GM23338 (cell line): ENCODE data around the gene YBX1. TPM values are rescaled to one million over a fixed set of nuclear protein-coding genes. Genes with fewer than 3 reads are reported as not detected.

Source experiments
- ATAC-seq: fragments of 200-7000 bp; cut with Tn5 transposase; 3 replicates; pipeline ENCODE4 v1.9.1; 2020
- DNase-seq: peaks from one replicate; pipeline ENCODE4 v3.0.0-alpha.2; 2015; ENCODE audit warnings: low spot score
- H2AFZ ChIP-seq: fragments of 200-600 bp; sonication (generic); 2 replicates; pipeline ENCODE4 v1.8.0; 2016; ENCODE audit warnings: antibody characterized with exemption, mild to moderate bottlenecking, moderate library complexity
- H3F3A ChIP-seq: fragments of 200-600 bp; sonication (generic); replicated peaks from 2 replicates; pipeline ENCODE4 v1.8.0; 2017; ENCODE audit warnings: antibody characterized with exemption, mixed run types, low read depth
- H3K27ac ChIP-seq: fragments of 200-600 bp; sonication (generic); 2 replicates; pipeline ENCODE4 v1.6.1; 2016; ENCODE audit warnings: low read depth
- H3K27me3 ChIP-seq: fragments of 200-600 bp; sonication (generic); 2 replicates; pipeline ENCODE4 v1.8.0; 2016; ENCODE audit warnings: mild to moderate bottlenecking, mixed run types, moderate library complexity; ENCODE audit not compliant: insufficient read depth
- H3K36me3 ChIP-seq: fragments of 200-600 bp; sonication (generic); 2 replicates; pipeline ENCODE4 v1.8.0; 2016; ENCODE audit warnings: mild to moderate bottlenecking; ENCODE audit not compliant: insufficient read depth
- H3K4me1 ChIP-seq: fragments of 200-600 bp; sonication (generic); 2 replicates; pipeline ENCODE4 v1.8.0; 2016; ENCODE audit warnings: mild to moderate bottlenecking, moderate library complexity; ENCODE audit not compliant: insufficient read depth
- H3K4me2 ChIP-seq: fragments of 200-600 bp; sonication (generic); 2 replicates; pipeline ENCODE4 v1.7.1; 2017; ENCODE audit warnings: mixed run types
- H3K4me3 ChIP-seq: fragments of 200-600 bp; sonication (generic); 2 replicates; pipeline ENCODE4 v1.6.1; 2016; ENCODE audit warnings: mixed run types
- H3K79me2 ChIP-seq: fragments of 200-600 bp; sonication (generic); replicated peaks from 2 replicates; pipeline ENCODE4 v1.8.0; 2017; ENCODE audit warnings: mild to moderate bottlenecking; ENCODE audit not compliant: insufficient read depth
- H3K9me2 ChIP-seq: fragments of 200-600 bp; sonication (generic); 2 replicates; pipeline ENCODE4 v1.8.0; 2017; ENCODE audit not compliant: insufficient read depth
- H4K20me1 ChIP-seq: fragments of 200-600 bp; sonication (generic); replicated peaks from 2 replicates; pipeline ENCODE4 v1.8.0; 2017; ENCODE audit warnings: mild to moderate bottlenecking; ENCODE audit not compliant: insufficient read depth
- H3K27ac Mint-ChIP-seq: 2 replicates; pipeline ENCODE4 v1.8.0; 2020; ENCODE audit warnings: inconsistent platforms, mild to moderate bottlenecking, moderate library complexity, mixed read lengths
- H3K27me3 Mint-ChIP-seq: 3 replicates; pipeline ENCODE4 v1.8.0; 2022; ENCODE audit warnings: low read depth, mild to moderate bottlenecking, moderate library complexity, mixed read lengths, inconsistent platforms; ENCODE audit not compliant: insufficient read depth, poor library complexity
- H3K36me3 Mint-ChIP-seq: 3 replicates; pipeline ENCODE4 v1.8.0; 2021; ENCODE audit warnings: low read depth, mild to moderate bottlenecking, inconsistent platforms, moderate library complexity, mixed read lengths
- H3K4me1 Mint-ChIP-seq: 3 replicates; pipeline ENCODE4 v1.8.0; 2020; ENCODE audit warnings: mild to moderate bottlenecking, inconsistent platforms, mixed read lengths
- H3K4me3 Mint-ChIP-seq: 3 replicates; pipeline ENCODE4 v1.8.0; 2021; ENCODE audit warnings: moderate library complexity, mild to moderate bottlenecking, inconsistent platforms, mixed read lengths
- H3K9me3 Mint-ChIP-seq: 3 replicates; pipeline ENCODE4 v1.8.0; 2020; ENCODE audit warnings: moderate library complexity, mild to moderate bottlenecking, inconsistent platforms, mixed read lengths
- CREB1 ChIP-seq: fragments of 250-450 bp; sonication (Bioruptor Pico); IDR thresholded peaks from 2 replicates; pipeline ENCODE4 v1.5.0; 2020; ENCODE audit warnings: low read depth, mild to moderate bottlenecking, moderate library complexity
- EZH2 ChIP-seq: fragments of 200-600 bp; sonication (generic); IDR thresholded peaks from one replicate; pipeline ENCODE4 v1.8.0; 2017; ENCODE audit warnings: antibody characterized with exemption, mild to moderate bottlenecking, low read depth; ENCODE audit not compliant: unreplicated experiment
- EZH2phosphoT487 ChIP-seq: fragments of 200-600 bp; sonication (generic); IDR thresholded peaks from one replicate; pipeline ENCODE4 v1.8.1; 2018; ENCODE audit warnings: antibody characterized with exemption; ENCODE audit not compliant: unreplicated experiment
- JUNB ChIP-seq: IDR thresholded peaks from one replicate; pipeline ENCODE4 v1.6.1; 2016; ENCODE audit warnings: antibody characterized with exemption; ENCODE audit not compliant: unreplicated experiment
- NANOG ChIP-seq: IDR thresholded peaks from 2 replicates; pipeline ENCODE4 v1.6.1; 2016; ENCODE audit warnings: antibody characterized with exemption, borderline replicate concordance
- POLR2AphosphoS5 ChIP-seq: IDR thresholded peaks from 2 replicates; pipeline ENCODE4 v1.6.1; 2016; ENCODE audit warnings: antibody characterized with exemption, low read depth
- STAT1 ChIP-seq: IDR thresholded peaks from one replicate; pipeline ENCODE4 v1.6.1; 2016; ENCODE audit warnings: antibody characterized with exemption; ENCODE audit not compliant: unreplicated experiment
- ZNF114 ChIP-seq: fragments of 250-450 bp; sonication (Bioruptor Pico); IDR thresholded peaks from 2 replicates; pipeline ENCODE4 v1.5.0; 2020; ENCODE audit warnings: mild to moderate bottlenecking, moderate library complexity
- ZNF331 ChIP-seq: fragments of 250-450 bp; sonication (Bioruptor Pico); IDR thresholded peaks from 2 replicates; pipeline ENCODE4 v1.5.0; 2020; ENCODE audit warnings: low read depth, mild to moderate bottlenecking, moderate library complexity
- polyA plus RNA-seq: library from polyadenylated mRNA; unstranded; fragments of >200 nt; fragmentation: Nextera tagmentation; extraction: Ambion mirVana; gene quantifications from 2 replicates; pipeline ENCODE4 v1.2.1, GENCODE V29; 2016
- total RNA-seq: library from RNA; depleted of rRNA; stranded (reverse); fragments of >200 nt; shearing (Covaris generic); gene quantifications from 2 replicates; pipeline ENCODE4 v1.2.3, GENCODE V29; 2014
- TF ChIP-seq, protein P1 (sequence below): fragments of 250-450 bp; sonication (Bioruptor Pico); IDR thresholded peaks from 2 replicates; pipeline ENCODE4 v1.5.0; 2020; ENCODE audit warnings: mild to moderate bottlenecking, moderate library complexity
- TF ChIP-seq, protein P2 (sequence below): IDR thresholded peaks from 2 replicates; pipeline ENCODE4 v1.6.1; 2016; ENCODE audit warnings: antibody characterized with exemption
- TF ChIP-seq, protein P3 (sequence below): IDR thresholded peaks from one replicate; pipeline ENCODE4 v1.6.1; 2018; ENCODE audit warnings: antibody characterized with exemption; ENCODE audit not compliant: unreplicated experiment
- TF ChIP-seq, protein P4 (sequence below), 2 experiments: fragments of 200-600 bp in 1 of 2; sonication (generic) in 1 of 2; conservative IDR thresholded peaks; 2 replicates each; pipeline versions ENCODE4 v1.5.1 to v1.6.1; 2016 to 2017; ENCODE audit warnings: antibody characterized with exemption in 2 of 2, low read depth in 2 of 2, mild to moderate bottlenecking in 2 of 2, moderate library complexity in 1 of 2

The YBX1 gene
- total and polyA plus RNA-seq, 2 experiments from 2014 or later: 1,282 to 1,441 TPM

DNA sequence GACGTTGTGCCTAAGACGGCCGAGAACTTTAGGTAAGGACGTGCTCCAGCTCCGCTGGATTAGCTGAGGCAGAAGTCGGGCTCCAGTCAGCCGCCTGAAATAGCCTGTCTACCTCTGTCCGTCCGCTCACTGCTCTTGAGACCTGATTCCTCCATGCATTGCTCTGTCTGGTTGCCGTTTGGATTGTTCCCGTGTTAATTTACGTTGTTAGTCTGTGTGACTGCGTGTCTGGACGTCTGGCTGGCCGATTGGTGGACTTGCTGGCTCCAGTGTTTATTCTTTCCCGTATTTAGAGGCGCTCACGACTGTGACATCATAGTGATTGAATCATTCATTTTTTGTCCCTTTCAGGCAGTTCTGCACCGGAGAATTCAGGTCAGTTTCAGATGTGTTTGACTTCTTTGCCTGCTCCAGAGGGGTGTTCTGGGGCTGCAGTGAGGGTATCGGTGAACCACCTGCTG lies 23.3 kb upstream of the YBX1 start:
- H3K27me3 ChIP-seq: no peaks in the 10 kb centered on the region; the same call in 1 of the 2 replicates
- ATAC-seq (no peak), DNase-seq (no peak)
- peak overlapping the region; percentile 98 for H3K4me2 ChIP-seq
- Mint-ChIP-seq H3K9me3 (no peaks in the 10 kb centered on the region), H3K27me3 (peaks cover 3% of the 10 kb centered on the region), H3K36me3 (peaks cover 26% of the 10 kb centered on the region), H3K27ac (peak overlapping the region; percentile 97), H3K4me1 (peaks cover 9% of the 10 kb centered on the region), H3K4me3 (peak overlapping the region; percentile 94)
- peak overlapping the region; percentile 98 for H2AFZ ChIP-seq
- peaks cover 26% of the 10 kb centered on the region for H3K36me3 ChIP-seq
- peaks cover 39% of the 10 kb centered on the region for H3K79me2 ChIP-seq
- no peaks in the 10 kb centered on the region for H3K9me2 ChIP-seq
- peaks cover 12% of the 10 kb centered on the region for H3K4me1 ChIP-seq
- peaks cover 10% of the 10 kb centered on the region; the same call in 1 of the 2 replicates for H3F3A ChIP-seq
- peaks cover 12% of the 10 kb centered on the region for H4K20me1 ChIP-seq
- peak overlapping the region; percentile 94; the same call in 1 of the 2 replicates for H3K27ac ChIP-seq
- TF ChIP-seq, protein P1, sequence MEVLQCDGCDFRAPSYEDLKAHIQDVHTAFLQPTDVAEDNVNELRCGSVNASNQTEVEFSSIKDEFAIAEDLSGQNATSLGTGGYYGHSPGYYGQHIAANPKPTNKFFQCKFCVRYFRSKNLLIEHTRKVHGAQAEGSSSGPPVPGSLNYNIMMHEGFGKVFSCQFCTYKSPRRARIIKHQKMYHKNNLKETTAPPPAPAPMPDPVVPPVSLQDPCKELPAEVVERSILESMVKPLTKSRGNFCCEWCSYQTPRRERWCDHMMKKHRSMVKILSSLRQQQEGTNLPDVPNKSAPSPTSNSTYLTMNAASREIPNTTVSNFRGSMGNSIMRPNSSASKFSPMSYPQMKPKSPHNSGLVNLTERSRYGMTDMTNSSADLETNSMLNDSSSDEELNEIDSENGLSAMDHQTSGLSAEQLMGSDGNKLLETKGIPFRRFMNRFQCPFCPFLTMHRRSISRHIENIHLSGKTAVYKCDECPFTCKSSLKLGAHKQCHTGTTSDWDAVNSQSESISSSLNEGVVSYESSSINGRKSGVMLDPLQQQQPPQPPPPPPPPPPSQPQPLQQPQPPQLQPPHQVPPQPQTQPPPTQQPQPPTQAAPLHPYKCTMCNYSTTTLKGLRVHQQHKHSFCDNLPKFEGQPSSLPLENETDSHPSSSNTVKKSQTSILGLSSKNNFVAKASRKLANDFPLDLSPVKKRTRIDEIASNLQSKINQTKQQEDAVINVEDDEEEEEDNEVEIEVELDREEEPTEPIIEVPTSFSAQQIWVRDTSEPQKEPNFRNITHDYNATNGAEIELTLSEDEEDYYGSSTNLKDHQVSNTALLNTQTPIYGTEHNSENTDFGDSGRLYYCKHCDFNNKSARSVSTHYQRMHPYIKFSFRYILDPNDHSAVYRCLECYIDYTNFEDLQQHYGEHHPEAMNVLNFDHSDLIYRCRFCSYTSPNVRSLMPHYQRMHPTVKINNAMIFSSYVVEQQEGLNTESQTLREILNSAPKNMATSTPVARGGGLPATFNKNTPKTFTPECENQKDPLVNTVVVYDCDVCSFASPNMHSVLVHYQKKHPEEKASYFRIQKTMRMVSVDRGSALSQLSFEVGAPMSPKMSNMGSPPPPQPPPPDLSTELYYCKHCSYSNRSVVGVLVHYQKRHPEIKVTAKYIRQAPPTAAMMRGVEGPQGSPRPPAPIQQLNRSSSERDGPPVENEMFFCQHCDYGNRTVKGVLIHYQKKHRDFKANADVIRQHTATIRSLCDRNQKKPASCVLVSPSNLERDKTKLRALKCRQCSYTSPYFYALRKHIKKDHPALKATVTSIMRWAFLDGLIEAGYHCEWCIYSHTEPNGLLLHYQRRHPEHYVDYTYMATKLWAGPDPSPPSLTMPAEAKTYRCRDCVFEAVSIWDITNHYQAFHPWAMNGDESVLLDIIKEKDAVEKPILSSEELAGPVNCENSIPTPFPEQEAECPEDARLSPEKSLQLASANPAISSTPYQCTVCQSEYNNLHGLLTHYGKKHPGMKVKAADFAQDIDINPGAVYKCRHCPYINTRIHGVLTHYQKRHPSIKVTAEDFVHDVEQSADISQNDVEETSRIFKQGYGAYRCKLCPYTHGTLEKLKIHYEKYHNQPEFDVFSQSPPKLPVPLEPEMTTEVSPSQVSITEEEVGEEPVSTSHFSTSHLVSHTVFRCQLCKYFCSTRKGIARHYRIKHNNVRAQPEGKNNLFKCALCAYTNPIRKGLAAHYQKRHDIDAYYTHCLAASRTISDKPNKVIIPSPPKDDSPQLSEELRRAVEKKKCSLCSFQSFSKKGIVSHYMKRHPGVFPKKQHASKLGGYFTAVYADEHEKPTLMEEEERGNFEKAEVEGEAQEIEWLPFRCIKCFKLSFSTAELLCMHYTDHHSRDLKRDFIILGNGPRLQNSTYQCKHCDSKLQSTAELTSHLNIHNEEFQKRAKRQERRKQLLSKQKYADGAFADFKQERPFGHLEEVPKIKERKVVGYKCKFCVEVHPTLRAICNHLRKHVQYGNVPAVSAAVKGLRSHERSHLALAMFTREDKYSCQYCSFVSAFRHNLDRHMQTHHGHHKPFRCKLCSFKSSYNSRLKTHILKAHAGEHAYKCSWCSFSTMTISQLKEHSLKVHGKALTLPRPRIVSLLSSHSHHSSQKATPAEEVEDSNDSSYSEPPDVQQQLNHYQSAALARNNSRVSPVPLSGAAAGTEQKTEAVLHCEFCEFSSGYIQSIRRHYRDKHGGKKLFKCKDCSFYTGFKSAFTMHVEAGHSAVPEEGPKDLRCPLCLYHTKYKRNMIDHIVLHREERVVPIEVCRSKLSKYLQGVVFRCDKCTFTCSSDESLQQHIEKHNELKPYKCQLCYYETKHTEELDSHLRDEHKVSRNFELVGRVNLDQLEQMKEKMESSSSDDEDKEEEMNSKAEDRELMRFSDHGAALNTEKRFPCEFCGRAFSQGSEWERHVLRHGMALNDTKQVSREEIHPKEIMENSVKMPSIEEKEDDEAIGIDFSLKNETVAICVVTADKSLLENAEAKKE (CRISPR knock-in tag): no peak
- TF ChIP-seq ZNF331 (CRISPR knock-in tag): no peak
- no peak for TF ChIP-seq POLR2AphosphoS5
- no peak for TF ChIP-seq CREB1 (CRISPR knock-in tag)
- no peak for TF ChIP-seq JUNB
- no peak for TF ChIP-seq ZNF114 (CRISPR knock-in tag)
- no peak for TF ChIP-seq EZH2
- no peak for TF ChIP-seq NANOG
- TF ChIP-seq, protein P2, sequence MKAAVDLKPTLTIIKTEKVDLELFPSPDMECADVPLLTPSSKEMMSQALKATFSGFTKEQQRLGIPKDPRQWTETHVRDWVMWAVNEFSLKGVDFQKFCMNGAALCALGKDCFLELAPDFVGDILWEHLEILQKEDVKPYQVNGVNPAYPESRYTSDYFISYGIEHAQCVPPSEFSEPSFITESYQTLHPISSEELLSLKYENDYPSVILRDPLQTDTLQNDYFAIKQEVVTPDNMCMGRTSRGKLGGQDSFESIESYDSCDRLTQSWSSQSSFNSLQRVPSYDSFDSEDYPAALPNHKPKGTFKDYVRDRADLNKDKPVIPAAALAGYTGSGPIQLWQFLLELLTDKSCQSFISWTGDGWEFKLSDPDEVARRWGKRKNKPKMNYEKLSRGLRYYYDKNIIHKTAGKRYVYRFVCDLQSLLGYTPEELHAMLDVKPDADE: no peak
- TF ChIP-seq, protein P3, sequence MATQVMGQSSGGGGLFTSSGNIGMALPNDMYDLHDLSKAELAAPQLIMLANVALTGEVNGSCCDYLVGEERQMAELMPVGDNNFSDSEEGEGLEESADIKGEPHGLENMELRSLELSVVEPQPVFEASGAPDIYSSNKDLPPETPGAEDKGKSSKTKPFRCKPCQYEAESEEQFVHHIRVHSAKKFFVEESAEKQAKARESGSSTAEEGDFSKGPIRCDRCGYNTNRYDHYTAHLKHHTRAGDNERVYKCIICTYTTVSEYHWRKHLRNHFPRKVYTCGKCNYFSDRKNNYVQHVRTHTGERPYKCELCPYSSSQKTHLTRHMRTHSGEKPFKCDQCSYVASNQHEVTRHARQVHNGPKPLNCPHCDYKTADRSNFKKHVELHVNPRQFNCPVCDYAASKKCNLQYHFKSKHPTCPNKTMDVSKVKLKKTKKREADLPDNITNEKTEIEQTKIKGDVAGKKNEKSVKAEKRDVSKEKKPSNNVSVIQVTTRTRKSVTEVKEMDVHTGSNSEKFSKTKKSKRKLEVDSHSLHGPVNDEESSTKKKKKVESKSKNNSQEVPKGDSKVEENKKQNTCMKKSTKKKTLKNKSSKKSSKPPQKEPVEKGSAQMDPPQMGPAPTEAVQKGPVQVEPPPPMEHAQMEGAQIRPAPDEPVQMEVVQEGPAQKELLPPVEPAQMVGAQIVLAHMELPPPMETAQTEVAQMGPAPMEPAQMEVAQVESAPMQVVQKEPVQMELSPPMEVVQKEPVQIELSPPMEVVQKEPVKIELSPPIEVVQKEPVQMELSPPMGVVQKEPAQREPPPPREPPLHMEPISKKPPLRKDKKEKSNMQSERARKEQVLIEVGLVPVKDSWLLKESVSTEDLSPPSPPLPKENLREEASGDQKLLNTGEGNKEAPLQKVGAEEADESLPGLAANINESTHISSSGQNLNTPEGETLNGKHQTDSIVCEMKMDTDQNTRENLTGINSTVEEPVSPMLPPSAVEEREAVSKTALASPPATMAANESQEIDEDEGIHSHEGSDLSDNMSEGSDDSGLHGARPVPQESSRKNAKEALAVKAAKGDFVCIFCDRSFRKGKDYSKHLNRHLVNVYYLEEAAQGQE: no peak
- no peak for TF ChIP-seq EZH2phosphoT487
- no peak for TF ChIP-seq STAT1
- TF ChIP-seq, protein P4, sequence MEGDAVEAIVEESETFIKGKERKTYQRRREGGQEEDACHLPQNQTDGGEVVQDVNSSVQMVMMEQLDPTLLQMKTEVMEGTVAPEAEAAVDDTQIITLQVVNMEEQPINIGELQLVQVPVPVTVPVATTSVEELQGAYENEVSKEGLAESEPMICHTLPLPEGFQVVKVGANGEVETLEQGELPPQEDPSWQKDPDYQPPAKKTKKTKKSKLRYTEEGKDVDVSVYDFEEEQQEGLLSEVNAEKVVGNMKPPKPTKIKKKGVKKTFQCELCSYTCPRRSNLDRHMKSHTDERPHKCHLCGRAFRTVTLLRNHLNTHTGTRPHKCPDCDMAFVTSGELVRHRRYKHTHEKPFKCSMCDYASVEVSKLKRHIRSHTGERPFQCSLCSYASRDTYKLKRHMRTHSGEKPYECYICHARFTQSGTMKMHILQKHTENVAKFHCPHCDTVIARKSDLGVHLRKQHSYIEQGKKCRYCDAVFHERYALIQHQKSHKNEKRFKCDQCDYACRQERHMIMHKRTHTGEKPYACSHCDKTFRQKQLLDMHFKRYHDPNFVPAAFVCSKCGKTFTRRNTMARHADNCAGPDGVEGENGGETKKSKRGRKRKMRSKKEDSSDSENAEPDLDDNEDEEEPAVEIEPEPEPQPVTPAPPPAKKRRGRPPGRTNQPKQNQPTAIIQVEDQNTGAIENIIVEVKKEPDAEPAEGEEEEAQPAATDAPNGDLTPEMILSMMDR (conservative IDR thresholded peaks at IDR 0.05; ENCODE audit: low read depth in 2 of 2): no peak
- H3K4me3 ChIP-seq: peak overlapping the region; percentile 99
